SIG-M5 (cell line): ENCODE data around the gene HSPB1.
"Not testable (repeated sequence)": the region's sequence is repeated elsewhere in the genome, so short reads cannot be mapped to it uniquely, and the experiment has no call there.

Source experiments
- DNase-seq: peaks from one replicate; lab custom pipeline; 2025; lab: John Stamatoyannopoulos, UW

The HSPB1 gene

DNA sequence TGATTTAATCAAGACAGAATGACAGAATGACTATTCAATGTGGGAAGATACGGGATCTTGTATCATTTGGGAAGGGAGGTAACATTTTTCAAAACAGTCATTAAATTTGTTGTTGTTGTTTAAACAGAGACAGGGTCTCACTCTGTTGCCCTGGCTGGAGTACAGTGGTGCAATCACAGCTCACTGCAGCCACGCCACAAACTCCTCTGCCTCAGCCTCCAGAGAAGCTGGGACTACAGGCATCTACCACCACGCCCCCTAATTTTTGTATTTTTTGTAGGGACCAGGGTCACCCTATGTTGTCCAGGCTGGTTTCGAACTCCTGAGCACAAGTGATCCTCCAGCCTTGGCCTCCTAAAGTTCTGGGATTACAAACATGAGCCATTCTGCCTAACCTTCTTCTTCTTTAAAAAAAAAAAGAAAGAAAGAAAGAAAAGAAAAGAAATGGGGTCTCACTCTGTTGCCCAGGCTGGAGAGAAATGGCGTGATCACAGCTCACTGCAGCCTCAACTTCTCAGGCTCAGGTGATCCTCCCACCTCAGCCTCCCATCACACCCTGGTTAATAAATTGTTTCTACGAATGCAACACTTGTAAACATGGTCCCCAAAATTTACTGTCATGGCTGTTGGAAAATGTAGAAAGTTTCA, 32.0 kb downstream of the HSPB1 start:
- no peak for DNase-seq

DNA sequence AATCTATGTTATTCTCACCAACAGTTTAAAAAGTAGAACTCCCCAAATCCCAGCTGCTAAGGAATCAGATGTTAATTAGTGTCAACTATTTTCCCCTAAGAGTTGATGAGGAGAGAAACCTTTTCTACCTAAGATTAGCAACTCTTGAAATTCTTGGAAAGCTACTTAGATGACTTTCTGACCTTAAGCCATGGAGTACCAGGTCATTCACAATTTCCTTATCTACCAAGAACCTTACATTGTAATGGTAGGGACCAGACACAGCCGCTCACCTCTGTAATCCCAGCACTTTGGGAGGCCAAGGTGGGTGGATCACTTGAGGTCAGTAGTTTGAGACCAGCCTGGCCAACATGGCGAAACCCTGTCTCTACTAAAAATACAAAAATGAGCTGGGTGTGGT, 32.9 kb downstream of the HSPB1 start:
- not testable (repeated sequence) for DNase-seq

DNA sequence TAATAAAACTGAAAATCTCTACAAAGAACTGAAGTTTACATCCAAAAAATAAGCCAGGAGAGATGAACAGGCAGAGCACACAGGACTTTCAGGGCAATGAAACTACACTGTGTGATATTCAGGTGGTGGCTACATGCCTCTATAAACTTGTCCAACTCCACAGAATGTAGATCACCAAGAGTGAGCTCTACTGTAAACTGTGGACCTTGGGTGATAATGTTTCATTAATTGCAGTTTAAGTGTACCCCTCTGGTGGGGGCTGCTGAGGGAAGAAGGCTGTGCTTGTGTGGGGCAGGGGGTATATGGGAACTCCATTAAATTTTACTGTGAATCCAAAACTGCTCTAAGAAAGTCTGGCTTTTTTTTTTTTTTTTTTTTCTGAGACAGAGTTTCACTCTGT, 33.6 kb downstream of the HSPB1 start:
- no peak for DNase-seq

DNA sequence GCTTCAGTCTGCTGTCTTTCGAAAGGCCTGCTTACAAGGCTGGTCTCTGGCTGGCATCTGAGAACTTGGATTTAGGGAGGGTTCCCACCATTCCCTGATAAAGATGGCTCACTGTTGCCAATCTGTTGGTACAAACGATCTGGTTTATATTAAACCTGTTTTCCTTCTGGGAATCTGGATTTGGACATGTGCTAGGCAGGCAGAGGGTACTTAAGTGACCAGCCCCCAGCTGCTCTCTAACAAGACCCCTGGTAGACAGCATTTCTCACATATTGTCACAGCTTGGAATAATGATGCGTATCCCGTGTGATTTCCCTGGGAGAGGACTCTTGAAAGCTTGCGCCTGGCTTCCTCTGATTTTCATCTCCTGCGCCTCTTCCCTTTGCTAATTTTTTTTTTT, 34.7 kb downstream of the HSPB1 start:
- DNase-seq = no peak

DNA sequence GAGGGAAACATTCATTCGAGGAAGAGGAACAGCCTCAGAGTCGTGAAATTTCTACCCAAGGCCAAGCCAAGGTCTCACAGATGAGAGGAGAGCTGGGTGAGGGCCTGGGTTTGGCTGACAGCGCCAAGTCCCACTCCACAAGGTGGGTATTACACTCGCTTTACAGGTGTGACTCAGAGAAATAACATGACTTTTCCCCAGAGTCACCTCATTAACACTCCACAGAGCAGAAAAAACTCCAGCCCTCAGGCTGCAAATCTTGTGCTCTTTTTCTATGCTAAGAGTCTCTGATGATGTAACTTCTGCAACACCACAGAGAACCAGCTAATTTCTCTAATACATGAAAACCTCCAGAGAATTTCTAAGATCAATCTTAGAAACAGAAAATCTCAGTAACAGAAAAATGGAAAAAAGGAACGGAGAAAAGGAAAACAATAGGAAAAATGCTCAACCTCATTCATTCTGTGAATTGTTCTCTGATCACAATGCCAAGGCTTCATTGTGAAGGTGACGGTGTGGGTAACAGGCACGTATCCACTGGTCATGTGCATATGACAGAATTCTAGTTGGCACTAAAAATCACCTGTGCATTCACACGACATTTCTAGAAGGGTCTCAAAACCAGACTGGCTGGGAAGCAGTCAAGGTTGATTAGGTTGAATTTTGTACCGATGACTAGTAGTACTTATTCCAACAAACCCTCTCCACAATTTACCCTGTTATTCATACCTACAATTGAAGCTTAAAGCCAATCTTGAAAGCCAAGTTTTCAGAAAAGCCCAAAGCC, 36.0 kb downstream of the HSPB1 start:
- DNase-seq = no peak

DNA sequence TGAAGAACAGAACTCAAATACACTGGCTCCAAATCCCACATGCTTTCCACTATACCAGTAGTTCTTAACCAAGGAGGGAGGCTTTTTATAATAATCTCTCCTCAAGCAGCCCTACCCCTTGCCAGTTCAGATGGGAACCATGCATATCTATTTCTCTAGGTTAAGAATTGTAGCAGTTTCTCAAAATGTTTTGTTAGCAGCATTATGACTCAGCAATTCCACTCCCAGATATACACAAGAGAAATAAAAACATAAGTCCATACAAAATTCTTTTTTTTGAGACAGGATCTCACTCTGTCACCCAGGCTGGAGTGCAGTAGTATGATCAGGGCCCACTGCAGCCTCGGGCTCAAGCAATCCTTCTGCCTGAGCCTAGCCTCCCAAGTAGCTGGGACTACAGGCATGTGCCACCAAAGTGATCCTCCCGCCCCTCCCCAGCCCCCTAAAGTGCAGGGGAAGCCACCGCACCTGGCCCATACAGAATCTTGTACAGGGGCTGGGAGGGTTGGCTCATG, 38.2 kb downstream of the HSPB1 start:
- DNase-seq = no peak

DNA sequence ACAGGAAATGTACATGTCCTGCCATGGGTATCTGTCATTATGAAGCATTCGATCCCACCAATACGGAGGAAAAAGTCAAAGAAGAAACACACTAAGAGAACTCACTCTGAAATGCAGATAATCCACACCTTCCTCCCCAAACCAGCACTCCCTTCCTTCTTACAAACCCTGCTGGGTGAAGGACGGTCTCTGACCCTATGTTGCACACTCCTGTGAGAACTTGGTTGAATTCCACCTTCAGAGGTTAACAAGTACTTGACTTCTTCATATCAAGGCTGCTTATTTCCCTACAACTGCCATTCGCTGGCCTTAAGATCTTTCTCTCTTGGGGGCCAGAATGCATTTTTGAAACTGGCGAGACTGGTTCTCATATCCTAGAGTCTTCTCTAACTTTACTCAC, 39.7 kb downstream of the HSPB1 start:
- no peak for DNase-seq

DNA sequence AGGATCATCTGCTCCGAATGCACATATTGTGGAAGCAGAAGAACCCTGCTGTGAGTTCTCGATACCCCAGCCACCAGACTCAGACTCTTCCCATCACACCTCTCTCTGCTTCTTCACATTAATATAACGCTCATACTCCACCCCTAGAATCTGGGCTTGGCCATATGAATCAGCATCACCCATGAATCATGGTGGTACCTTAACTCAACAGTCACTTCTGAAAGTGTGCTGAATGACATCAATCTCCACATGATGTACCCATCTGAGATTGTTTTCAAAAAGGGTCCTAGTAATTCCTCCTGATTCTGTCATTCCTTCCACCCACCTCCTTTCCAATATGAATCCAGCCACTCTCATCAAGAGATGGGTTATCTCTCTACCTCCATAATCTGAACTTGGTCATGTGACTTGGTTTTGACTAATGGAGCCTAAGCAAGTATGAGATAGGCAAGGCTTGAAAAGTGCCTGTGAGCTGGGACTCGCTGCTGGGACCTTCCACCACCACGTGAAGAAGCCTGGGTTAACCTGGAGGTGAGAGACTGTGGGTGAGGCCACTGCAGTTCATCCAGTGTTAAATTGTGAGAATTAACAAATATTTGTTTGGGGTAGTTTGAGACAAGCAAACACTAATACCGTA, 40.9 kb downstream of the HSPB1 start:
- DNase-seq = no peak

DNA sequence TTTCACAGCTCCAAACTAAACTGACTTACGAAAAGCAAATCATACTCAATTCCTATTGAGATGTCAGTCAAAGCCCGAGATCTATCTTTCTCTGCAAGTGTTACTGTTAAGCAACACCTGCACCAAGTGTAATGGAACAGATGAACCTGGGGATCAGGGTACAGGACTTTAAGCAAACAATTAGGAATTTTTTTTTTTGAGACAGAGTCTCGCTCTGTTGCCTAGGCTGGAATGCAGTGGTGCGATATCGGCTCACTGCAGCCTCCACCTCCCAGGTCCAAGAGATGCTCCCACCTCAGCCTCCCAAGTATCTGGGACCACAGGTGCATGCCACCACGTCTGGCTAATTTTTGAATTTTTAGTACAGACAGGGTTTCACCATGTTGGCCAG, 41.5 kb downstream of the HSPB1 start:
- no peak for DNase-seq

DNA sequence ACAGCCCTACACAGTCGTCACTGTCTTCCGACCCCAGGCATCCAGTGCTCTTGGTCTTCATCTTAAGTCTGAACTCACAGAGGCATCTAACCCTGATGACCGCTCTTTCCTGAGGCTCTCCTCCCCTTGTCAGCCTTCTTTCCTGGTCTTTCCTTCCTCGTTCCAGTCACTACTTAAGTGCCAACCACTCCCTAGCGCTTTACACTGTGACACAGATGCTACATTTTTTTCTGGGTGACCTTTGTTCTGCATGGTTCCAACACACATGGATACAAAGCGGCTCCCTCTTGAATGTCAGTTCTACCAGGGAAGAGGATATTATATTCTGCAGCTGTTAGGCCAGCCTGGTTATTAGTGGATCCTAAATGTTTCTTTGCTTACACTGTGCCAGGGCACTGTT, 43.6 kb downstream of the HSPB1 start:
- DNase-seq = no peak

DNA sequence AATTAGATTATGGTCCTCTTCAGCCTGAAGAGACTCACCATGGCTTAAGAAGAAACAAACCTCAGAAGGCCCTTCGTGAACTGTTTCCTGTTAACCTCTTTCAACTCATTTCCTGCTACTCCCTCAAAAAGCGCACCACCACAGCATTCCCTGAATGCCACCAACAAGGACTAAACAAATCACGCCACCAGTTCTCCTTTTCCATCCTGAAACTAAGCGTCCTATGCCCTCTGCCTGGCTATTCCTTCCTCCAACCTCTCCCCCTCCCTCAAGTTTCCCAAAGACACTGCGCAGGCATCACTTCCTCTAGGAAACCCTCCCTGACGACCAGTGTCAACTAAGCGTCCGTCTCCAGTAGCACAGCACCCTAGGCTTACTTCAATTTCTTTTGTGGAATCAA, 44.3 kb downstream of the HSPB1 start:
- no peak for DNase-seq

DNA sequence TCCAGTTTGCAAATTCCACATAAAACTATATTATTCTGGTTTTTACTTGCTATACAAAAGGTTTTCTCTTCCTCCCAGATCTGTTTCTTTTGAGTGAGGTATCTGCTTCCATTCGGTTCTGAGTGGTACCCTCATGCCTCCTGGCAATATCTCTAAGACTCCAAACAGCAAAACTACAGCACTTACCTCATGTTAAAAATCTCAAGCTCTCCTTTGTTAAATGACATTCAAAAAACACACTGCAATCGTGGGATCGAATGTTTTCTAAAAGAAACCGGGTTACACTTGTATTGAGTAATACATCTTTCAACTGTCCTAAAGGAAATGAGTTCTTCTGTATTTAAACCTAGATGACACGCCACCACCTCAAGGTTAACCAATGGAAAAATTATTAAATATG, 45.2 kb downstream of the HSPB1 start:
- DNase-seq = no peak

DNA sequence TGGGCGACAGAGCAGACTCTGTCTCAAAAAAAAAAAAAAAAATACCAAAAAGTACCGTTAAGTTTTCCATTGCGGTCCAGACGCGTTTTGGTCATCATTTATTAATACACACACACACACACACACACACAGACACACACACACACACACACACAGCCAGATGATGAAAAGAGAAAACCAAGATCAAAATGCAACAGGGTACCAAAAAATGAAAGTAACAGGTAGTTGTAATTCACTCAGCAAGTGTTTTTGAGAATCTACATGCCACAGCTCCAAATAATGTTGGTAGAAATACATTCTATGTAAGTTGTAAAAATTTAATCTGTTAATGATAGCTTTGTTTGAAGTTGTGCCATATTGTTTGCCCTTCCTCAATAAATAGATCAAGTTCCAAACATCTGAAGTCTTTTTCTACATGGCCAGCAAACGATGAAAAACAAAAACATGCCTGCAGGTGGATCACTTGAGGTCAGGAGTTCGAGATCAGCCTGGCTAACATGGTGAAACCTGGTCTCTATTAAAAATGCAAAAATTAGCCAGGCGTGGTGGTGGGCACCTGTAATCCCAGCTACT, 46.9 kb downstream of the HSPB1 start:
- no peak for DNase-seq

DNA sequence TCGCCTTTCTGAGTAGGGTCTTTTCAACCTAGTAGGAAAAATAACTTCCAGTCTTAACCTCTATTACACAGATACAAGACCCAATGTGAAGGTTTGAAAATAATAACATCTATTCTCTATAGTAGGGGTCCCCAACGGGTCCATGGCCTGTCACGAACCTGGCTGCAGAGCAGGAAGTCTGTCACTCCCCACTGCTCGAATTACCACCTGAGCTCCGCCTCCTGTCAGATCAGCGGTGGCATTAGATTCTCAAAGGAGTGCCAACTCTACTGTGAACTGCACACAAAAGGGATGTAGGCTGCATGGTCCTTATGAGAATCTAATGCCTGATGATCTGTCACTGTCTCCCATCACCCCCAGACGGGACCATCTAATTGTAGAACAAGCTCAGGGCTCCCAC, 48.9 kb downstream of the HSPB1 start:
- DNase-seq = no peak

DNA sequence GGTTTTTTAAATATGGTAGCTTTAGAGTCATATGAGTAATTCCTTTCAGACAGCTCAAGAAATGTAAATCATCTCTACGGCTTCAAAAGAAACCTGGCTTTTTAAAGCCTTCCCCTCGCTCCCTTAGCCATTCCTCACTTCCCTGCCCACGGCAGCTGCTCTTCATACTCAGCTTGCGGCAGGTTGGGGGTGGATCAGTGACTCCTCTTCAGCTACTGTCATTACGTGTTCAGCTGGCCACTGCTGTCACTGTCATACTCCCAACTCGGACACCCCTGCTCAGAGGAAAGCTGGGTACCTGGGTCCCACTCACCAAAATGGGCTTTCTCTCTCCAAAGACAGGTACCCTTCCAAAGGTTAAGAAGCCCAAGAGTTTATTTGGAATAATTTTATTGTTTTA, 49.7 kb downstream of the HSPB1 start:
- DNase-seq = no peak

DNA sequence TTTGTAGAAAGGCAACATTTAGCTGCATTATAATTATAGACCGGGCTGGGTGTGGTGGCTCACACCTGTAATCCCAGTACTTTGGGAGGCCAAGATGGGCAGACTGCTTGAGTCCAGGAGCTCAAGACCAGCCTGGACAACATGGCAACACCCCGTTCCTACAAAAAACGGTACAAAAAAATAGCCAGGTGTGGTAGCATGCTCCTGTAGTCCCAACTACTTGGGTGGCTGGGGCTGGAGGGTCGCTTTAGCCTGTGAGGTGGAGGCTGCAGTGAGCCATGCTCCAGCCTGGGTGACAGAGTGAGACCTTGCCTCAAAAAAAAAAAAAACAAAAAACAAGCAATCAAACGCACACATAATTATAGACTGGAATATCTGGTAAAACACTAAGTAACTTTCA, 51.3 kb downstream of the HSPB1 start:
- no peak for DNase-seq
